Measurements from ENCODE around the gene SCN4A.

Gene SCN4A

GRCh38 chr17:64001763-64002529 lies 29.2 kb upstream of the SCN4A start:
- DNase-seq = no peak

GRCh38 chr17:64001091-64001579 lies 28.4 kb upstream of the SCN4A start:
- no peak for DNase-seq

DNA sequence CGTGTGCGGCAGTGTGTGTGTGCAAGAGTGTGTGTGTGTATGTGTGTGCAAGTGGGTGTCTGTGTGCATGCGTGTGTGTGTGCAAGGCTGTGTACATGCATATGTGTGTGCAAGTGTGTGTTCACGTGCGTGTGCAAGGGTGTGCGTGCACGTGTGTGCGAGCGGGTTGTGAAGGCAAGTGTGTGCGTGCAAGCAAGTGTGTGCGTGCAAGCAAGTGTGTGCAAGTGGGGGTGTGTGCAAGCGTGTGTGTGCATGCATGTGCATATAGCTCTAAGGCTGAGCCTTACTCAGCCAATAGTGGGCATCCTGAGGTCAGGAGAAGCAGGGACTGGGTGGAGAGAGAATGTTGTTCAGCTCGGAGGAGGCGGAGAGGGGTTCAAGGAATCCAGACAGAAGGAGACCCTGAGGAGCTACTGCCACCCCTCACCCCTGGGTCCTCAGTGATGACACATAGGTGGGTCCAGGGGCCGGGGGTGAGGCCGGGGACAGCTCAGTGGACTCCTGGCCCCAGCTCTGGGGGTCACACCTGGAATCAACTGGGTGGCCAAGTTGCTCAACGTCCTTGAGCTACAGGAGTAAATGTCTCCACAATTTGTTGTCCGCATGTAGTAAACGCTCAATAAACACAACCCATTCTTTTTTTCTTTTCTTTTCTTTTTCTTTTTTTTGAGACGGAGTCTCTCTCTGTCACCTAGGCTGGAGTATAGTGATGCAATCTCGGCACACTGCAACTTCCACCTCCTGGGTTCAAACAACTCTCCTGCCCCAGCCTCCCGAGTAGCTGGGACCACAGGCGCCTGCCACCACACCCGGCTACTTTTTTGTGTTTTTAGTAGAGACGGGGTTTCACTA lies 27.2 kb upstream of the SCN4A start:
- DNase-seq = no peak

- DNase-seq = no peak
These were observed 26.3 kb upstream of the SCN4A start for GRCh38 chr17:63998721-63999679.

DNA sequence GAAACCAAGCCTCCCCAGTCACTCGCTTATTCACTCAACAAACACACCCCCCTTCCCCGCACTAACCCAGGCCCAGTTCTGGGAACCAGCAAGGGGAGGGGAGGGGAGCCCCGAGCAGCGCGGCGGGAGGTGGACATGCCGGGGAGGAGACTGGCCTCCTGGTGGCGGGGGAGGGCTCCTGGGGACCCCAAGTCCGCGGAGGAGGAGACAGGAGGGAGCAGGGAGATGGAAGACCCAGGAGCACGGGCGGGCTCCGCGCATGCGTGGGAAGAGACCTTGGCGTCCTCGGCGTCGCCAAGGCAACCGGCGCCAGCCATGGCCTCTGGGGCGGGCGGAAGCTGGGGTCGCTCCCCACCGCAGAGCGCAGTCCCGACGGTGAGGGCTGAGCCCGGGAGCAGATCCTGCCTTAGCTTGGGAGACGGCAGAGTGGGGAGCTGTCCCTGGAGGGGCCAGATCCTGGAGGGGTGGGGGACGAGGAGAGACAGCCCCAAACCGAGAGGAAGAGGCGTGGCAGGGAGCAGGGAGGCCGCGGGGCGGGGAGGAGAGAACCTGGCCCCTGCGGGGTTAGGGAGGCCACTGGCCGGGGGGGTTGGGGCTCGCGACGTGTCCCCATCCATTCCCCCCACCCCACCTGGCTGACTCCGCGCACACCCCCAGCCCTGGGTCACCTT lies 25.5 kb upstream of the SCN4A start, which contains the start of gene PRR29:
Gene PRR29 (plus strand): TSS at position 302 of the 671 bp plus-strand sequence. CDS start 14 bp downstream, at position 316.
- no peak for DNase-seq

DNA sequence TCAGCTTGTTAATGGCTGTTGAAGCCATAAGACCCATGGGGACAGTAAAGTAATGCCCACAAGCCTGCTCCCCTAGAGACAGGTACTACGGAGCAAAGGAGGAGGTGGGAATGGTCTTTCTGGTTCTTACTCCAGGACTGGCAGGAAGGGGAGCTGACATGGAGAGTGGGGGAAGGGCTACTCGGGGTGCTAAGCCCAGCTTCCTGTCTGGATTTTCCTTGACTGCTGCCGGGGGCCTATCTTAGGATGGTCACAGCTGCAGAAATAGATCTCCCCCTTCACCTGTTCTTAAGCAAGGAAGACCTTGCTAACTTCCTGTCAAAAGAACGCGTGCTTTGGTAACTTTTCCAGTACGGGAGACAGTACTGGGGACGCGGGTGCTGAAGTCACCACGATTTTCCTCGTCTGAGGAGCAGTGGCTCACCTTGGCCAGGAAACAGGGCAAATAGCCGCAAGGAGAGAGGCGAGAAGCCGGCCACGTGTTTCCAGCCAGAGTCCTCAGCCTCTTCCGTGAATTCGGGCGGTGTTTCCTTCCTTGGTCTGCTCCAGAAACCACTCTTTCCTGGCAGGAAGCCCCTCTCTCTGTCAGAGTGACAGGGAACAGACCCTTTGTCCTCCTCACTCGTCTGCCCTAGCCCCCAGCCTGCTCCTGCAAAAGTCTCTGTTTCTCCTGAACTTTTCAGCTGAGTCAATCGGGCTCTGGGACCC lies 24.8 kb upstream of the SCN4A start:
- no peak for DNase-seq

DNA sequence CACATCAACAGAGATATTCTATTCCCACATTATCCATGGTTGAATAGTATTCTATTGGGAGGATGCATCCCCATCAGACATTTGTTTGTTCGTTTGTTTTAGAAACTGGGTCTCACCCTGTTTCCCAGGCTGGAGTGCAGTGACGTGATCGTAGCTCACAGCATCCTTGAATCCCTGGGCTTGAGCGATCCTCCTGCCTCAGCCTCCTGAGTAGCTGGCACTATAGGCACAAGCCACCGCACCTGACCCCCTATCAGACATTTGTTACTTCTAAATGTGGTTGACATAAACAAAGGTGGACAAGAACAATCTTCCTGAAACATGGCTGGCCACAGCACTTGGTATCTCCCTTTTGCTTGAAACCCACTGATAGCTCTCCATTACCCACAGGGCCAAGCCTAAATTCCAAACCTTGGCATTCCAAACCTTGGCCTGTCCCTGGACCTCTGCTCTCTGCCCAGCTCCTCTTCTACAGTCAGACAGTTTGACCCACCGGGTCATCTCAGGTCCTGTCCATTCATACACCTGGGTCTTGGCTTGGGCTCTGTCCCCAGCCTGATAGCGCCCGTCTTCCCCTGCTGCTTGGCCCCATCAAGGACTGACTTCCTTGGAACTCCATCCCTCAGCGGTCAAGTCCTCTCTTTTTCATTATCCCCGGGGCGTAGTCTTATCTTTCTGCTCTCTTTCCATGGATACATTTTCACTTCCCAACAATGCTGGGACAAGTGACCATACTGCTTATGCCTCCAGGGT lies 23.9 kb upstream of the SCN4A start:
- no peak for DNase-seq

GRCh38 chr17:63995626-63996025 lies 22.9 kb upstream of the SCN4A start:
- no peak for DNase-seq

DNA sequence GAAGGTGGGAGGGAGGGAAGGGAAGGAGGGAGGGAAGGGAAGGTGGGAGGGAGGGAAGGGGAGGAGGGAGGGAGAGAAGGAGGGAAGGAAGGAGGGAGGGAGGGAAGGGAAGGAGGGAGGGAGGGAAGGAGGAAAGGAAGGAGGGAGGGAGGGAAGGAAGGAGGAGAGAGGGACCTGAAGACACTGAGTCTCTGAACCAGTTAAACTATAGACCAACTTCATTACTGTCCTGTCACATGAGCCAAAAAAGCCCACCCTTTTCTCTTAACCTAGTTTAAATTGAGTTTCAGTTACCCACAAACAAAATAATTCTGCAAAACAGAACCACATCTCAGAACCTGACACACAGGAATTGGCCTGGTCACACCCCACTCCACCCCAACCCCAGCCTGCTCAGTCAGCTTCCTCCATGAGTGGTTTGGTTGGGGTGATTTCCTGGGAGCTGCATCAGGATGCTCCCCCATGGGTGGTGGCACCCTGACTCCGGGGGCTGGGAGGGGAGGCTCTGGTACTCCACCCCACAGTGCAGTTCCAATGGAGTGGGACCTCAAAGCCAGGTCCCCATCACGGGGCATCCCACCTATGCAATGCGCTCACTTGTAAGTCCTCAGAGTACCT lies 20.8 kb upstream of the SCN4A start:
- no peak for DNase-seq

- no peak for DNase-seq
These were observed 18.9 kb upstream of the SCN4A start for GRCh38 chr17:63991611-63992010.

- DNase-seq = no peak
These were observed 17.1 kb upstream of the SCN4A start for GRCh38 chr17:63989622-63990345.

- no peak for DNase-seq
These were observed 16.3 kb upstream of the SCN4A start for GRCh38 chr17:63988741-63989621.

GRCh38 chr17:63988127-63988478 lies 15.4 kb upstream of the SCN4A start:
- DNase-seq = no peak

DNA sequence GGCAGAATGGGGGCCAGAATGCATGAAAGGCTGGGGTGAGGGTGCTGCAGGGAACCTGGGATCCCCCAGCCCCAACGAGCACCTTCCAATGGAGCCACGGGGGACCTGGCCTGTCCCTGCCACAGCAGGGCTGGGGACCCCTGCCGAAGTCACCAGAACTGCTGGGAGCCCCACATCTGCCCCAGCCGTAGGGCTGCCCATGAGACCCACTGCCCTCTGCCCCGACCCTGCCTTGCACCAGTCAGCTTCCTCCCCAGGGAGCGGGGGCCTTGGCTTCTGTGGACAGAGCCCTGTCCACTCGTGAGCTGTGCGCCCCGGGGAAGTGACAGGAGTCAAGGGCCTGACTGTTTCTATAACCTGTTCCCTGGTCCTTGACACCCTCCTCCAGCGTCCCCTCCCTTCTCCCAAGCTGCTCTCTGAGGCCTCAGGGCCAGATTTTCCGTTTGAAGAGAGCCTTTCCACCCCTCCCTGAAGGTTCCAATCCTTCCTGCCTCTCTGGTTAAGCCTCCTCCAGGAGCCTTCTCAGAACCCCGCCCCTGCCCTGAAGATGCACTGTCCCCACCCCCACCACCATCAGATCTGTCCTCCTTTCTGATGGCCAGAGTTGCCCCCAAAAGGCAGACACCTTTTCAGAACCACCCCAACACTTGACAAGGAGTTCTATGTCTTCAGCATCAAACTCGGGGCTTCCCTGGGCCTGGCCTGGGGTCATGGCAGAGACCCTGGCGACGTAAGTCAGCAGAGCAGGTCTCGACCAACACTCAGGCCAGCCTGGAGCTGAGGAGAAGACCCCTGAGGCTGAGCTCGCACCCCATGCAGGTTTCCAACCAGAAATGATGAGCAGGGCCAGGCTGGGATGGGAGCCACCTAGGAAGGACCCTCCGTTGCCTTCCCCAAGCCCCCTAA lies 14.8 kb upstream of the SCN4A start:
- DNase-seq = no peak

DNA sequence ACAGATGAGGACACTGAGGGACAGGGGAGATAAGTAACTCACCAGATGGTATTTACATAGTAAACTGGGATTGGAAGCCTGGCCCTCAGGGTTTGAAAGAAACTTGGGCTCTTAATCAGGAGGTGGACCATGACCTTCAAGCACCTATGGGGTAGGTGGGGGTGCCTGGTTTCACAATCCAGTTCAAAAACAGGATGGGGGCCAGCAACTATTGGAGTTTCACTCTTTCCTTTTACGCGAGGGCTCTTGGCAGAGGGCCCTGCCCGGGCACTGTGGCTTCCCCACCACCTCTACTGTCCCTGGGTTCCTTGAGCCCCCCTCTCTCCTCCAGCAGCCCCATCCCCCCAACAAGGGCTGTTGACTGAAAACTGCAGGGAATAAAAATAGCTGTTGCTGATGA lies 14.1 kb upstream of the SCN4A start:
- no peak for DNase-seq

DNA sequence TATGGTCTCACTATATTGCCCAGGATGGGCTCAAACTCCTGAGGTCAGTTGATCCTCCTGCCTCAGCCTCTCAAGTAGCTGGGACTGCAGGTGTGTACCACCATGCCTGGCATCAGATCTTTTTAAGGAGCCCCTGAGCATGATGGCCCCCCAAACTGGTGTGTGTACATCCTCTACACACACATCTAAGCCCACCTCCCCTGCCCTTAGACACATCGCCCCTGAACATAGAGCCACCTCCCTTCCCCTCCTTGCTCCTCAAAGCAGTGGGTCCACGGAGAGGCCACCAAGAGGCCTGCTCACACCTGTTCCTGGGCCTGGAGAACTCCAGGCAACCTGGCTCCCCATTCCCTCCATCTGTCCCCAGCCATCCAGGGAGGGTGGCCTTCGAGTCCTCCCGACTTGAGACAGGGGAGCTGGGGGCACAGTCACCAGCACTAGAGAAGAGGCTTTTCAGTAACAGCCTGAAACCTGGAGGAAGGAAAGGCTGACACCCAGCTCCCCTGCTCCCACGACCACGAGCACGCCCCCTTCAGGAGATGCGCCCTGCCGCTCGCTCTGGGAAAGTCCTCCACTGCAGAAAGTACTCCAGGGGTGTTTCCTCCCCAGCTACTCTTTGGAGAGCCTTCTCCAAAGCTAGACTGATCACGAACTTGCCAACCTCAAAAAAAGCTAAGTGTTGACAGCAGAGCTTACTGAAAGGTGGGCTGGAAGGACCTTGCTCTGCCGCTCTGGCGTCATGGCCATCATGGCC lies 12.8 kb upstream of the SCN4A start:
- DNase-seq = no peak
